K562 (cell line): ENCODE measurements around the gene CTTNBP2. TPM values are rescaled to one million over a fixed set of nuclear protein-coding genes. Genes with fewer than 3 reads are reported as not detected.

Experiments
- MED1 ChIP-seq: sonication (generic); formaldehyde crosslinking; IDR thresholded peaks from 2 replicates; pipeline ENCODE4 v1.8.1; 2023; ENCODE audit warnings: missing genetic modification reagents, borderline replicate concordance
- MTA1 ChIP-seq: fragments of 450-650 bp; IDR thresholded peaks from 2 replicates; pipeline ENCODE4 v1.6.1; 2017; ENCODE audit warnings: borderline replicate concordance
- NR0B1 ChIP-seq: fragments of 450-650 bp; IDR thresholded peaks from one replicate; pipeline ENCODE4 v1.6.1; 2018; ENCODE audit warnings: mild to moderate bottlenecking, moderate library complexity; ENCODE audit not compliant: partially characterized antibody
- NR4A1 ChIP-seq, 2 experiments: fragments of 250-450 bp in 1 of 2; fragments of 450-650 bp in 1 of 2; sonication (Bioruptor Pico) in 1 of 2; IDR thresholded peaks; 2 replicates each; pipeline versions ENCODE4 v1.4.0 to v1.6.1; 2016 to 2020; ENCODE audit warnings: mild to moderate bottlenecking in 2 of 2, missing compliant biosample characterization in 1 of 2, missing genetic modification characterization in 1 of 2, moderate library complexity in 1 of 2
- PTTG1 ChIP-seq: fragments of 450-650 bp; IDR thresholded peaks from 2 replicates; pipeline ENCODE4 v1.6.1; 2016; ENCODE audit warnings: low read depth, mild to moderate bottlenecking, missing genetic modification characterization, missing compliant biosample characterization
- SMARCC2 ChIP-seq: fragments of 450-650 bp; IDR thresholded peaks from 2 replicates; pipeline ENCODE4 v1.6.1; 2017; ENCODE audit warnings: antibody characterized with exemption, moderate library complexity, mild to moderate bottlenecking, low read depth
- SREBF2 ChIP-seq: sonication (generic); formaldehyde crosslinking; IDR thresholded peaks from 2 replicates; pipeline ENCODE4 v1.4.0; 2020; ENCODE audit warnings: mild to moderate bottlenecking, missing genetic modification reagents
- TEAD1 ChIP-seq, 2 experiments: fragments of 450-650 bp in 1 of 2; sonication (generic) in 1 of 2; formaldehyde crosslinking; IDR thresholded peaks; 2 replicates each; pipeline versions ENCODE4 v1.4.0 to v1.8.0; 2020 to 2022; ENCODE audit warnings: mild to moderate bottlenecking in 2 of 2, missing genetic modification reagents in 1 of 2
- TSHZ1 ChIP-seq: fragments of 250-450 bp; sonication (Bioruptor Pico); IDR thresholded peaks from 2 replicates; pipeline ENCODE4 v1.4.0; 2020; ENCODE audit warnings: mild to moderate bottlenecking, moderate library complexity
- ZBTB17 ChIP-seq: fragments of 450-650 bp; formaldehyde crosslinking; IDR thresholded peaks from 2 replicates; pipeline ENCODE4 v1.4.0; 2020; ENCODE audit warnings: mild to moderate bottlenecking
- ZNF24 ChIP-seq: fragments of 450-650 bp; IDR thresholded peaks from 2 replicates; pipeline ENCODE4 v1.6.1; 2016
- ZNF41 ChIP-seq: fragments of 250-450 bp; sonication (Bioruptor Pico); conservative IDR thresholded peaks from 2 replicates; pipeline ENCODE4 v1.4.0; 2020; ENCODE audit warnings: mild to moderate bottlenecking
- ZNF507 ChIP-seq: conservative IDR thresholded peaks from 2 replicates; pipeline ENCODE4 v1.6.1; 2017; ENCODE audit warnings: missing genetic modification characterization, missing compliant biosample characterization
- ZNF584 ChIP-seq: fragments of 200-800 bp; sonication (Bioruptor generic); IDR thresholded peaks from 2 replicates; pipeline ENCODE4 v1.6.1; 2016; ENCODE audit warnings: low read depth, mild to moderate bottlenecking, missing genetic modification characterization, missing compliant biosample characterization
- ZNF592 ChIP-seq: fragments of 450-650 bp; IDR thresholded peaks from 2 replicates; pipeline ENCODE4 v1.6.1; 2017; ENCODE audit warnings: antibody characterized with exemption, mild to moderate bottlenecking
- ZNF76 ChIP-seq: fragments of 250-450 bp; sonication (Bioruptor Pico); IDR thresholded peaks from 2 replicates; pipeline ENCODE4 v1.4.0; 2020; ENCODE audit warnings: mild to moderate bottlenecking, moderate library complexity, borderline replicate concordance
- polyA plus RNA-seq, 8 experiments: library from polyadenylated mRNA; depleted of rRNA in 4 of 8; stranded (reverse) in 5 of 8; unstranded in 3 of 8; fragments of >200 nt; fragmentation: Nextera tagmentation in 2 of 8; fragmentation: Illumina TruSeq in 1 of 8; extraction: Ambion mirVana in 2 of 8; extraction: Trizol in 1 of 8; gene quantifications; 2 replicates each; pipeline versions ENCODE4 v1.2.1 to v1.2.3, GENCODE V29; 2011 to 2014; ENCODE audit warnings: inconsistent platforms in 1 of 8, missing spikeins in 1 of 8
- total RNA-seq, 7 experiments: library from RNA; depleted of rRNA in 6 of 7; stranded (reverse); fragments of >200 nt in 6 of 7; fragmentation: Illumina TruSeq in 2 of 7; extraction: Trizol in 2 of 7; gene quantifications; 2 replicates each; pipeline versions ENCODE4 v1.2.1 to v1.2.3, GENCODE V29; 2011 to 2021; ENCODE audit warnings: low replicate concordance in 1 of 7

CTTNBP2 gene
- total and polyA plus RNA-seq, 9 of the 15 experiments (the other 6 are each of a cell fraction or from before 2014, with no cell fraction given) = 0.05 TPM; not detected in 8

- TF ChIP-seq ZNF584 (CRISPR knock-in tag) (peak; percentile 87; the same call in 1 of the 2 replicates), PTTG1 (tag) (no peak), NR4A1 (CRISPR knock-in tag; IDR thresholded peaks at IDR 0.05) (no peak), NR4A1 (tag; IDR thresholded peaks at IDR 0.05) (no peak), MED1 (CRISPR knock-in tag) (no peak), ZNF24 (peak; percentile 53; the same call in 1 of the 2 replicates), MTA1 (peak; percentile 89; the same call in 1 of the 2 replicates), NR0B1 (no peak), ZNF507 (tag) (no peak), TSHZ1 (CRISPR knock-in tag) (no peak), SMARCC2 (peak; percentile 97), ZBTB17 (peak; percentile 78), ZNF592 (peak; percentile 63; the same call in 1 of the 2 replicates), SREBF2 (CRISPR knock-in tag) (no peak; the same call in 1 of the 2 replicates), ZNF76 (CRISPR knock-in tag) (no peak), ZNF41 (CRISPR knock-in tag) (no peak; the same call in 1 of the 2 replicates), TEAD1 (CRISPR knock-in tag; IDR thresholded peaks at IDR 0.05) (peak; percentile 81 to 94)
Observed at GRCh38 chr7:117791877-117792780, 81.1 kb downstream of the CTTNBP2 start (continued).
